HG02759 (cell line): Measurements from ENCODE around the gene FSCN2.
A peak's percentile ranks its signal among the peaks of the same experiment; 100 is the strongest.

Experiments
- ATAC-seq: cut with Tn5 transposase; IDR thresholded peaks from one replicate; pipeline ENCODE4 v1.9.1; 2021; ENCODE audit warnings: mild to moderate bottlenecking, moderate library complexity; ENCODE audit not compliant: unreplicated experiment

FSCN2 gene

GRCh38 chr17:81538651-81539570, 10.7 kb downstream of the FSCN2 start:
- ATAC-seq: no peak

GRCh38 chr17:81539571-81539900, 11.4 kb downstream of the FSCN2 start:
- ATAC-seq: no peak

DNA sequence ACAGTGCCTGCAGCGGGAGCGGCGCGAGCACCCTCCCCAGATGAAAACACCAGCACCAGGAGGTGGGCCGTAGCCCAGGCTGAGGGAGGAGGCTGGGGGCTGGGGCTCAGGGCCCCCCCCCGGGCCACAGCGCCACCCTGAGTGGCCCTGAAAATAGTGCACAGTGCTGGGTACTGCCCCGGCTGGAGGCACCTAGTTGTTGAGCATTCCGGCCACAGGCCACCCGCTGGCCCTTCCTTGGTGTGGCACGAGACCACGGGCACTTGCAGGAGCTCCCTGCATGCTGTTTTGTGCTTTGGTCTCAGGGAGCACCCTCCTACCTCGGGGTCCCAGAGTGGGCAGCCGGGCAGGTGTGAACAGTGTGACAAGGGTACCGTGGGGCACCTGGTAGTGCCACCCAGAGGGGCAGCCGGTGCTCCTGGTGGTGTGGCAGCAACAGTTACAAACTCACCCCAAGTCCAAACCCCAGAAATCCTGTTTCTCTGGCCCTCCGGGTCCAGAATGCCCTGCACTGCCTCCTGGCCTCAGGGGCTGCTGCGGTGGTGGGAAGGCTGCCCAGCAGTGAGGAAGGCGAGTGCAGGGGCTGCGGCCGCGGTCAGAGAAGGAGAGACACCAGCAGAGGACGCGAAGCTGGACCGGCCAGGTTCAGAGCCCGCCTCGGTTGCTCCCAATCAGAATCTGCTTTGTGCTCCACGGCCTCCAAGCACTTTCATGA, 11.9 kb downstream of the FSCN2 start:
- ATAC-seq: no peak

- no peak for ATAC-seq
These were observed 12.5 kb downstream of the FSCN2 start for GRCh38 chr17:81540676-81541027.

DNA sequence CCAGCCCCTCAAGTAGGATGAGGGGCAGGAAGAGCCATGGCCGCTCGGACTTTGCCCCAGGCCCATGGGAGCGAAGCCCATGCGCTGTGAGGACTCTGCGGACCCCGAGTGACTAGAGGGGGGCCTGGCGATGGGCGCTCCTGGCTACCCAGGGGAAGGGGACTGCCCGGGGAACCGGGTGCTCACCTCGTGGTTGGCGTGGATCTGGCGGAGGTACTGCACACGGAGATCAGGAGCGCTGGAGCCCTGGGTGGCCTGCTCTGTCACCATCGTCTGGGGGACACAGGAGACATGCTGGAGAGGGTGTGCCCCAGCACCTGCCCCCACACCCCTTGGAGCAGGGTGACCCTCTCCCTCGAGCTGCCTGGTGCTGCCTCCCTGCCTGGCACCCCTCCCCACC, 12.9 kb downstream of the FSCN2 start:
- ATAC-seq: no peak

GRCh38 chr17:81542431-81543338, 14.5 kb downstream of the FSCN2 start:
- ATAC-seq: no peak

GRCh38 chr17:81543339-81543675, 15.1 kb downstream of the FSCN2 start:
- ATAC-seq: no peak

GRCh38 chr17:81543756-81544155, 15.6 kb downstream of the FSCN2 start:
- no peak for ATAC-seq

DNA sequence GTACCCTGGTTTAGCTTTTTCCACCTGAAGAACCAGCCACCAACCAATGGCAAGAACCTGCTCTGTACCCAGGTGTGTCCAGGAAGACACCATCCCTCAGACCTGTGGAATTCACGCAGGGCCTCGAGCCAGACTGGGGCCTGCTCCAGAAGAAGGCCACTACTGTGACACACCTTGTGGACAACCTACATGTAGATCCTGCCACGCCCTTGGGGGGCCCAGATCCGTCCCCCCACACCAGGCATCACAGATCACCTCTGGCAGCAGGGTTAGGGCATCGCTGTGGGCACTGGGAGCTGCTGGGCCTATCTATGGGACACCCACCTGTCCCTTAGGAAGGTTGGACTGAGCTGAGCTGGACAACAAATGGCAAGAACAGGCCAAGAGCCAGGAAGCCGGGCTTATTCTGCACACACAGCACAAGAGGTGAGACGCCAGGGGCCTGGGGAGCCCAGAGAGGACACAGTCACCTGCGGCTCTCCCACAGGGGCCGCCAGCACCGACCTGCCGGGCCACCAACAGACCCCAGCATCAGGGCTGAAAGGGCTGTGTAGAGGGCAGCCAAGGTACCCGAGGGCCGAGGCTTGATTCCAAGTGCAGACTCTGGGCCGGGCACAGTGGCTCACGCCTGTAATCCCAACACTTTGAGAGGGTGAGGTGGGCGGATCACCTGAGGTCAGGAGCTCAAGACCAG, 16.3 kb downstream of the FSCN2 start:
- ATAC-seq: no peak

GRCh38 chr17:81545160-81545949, 17.2 kb downstream of the FSCN2 start:
- no peak for ATAC-seq

DNA sequence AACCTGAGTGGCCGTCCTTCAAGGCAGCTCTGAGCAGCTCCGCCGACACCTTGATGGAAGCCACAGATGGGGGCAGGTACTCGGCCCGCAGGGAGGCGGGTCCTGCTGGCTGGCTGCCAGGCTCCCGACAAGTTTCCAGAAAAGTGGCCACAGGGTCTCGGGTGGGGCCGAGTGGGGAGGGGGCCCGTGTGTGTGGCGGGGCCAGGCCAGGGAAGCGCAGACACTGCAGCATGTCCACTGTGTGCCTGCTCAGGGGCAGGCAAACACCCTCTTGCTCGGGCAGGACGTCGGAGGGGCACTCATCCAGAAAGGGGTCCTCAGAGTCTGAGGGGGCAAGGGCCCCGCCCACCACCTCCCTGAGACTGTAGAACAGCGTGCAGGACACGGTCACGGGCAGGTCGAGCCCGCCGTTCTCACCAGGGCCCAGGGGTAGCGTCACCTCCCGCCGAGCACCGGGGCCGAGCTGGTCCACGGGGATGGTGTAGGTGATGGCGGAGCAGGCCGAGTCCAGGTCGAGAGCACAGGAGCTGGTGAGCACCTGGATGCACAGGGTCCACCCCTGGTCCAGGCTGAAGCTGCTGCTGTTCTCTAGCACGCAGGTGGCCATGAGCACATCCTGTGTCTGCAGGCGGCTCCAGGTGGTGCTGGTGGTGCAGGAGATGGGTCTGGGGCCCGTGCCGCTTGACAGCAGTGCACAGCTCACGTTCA, 18.9 kb downstream of the FSCN2 start:
- no peak for ATAC-seq

DNA sequence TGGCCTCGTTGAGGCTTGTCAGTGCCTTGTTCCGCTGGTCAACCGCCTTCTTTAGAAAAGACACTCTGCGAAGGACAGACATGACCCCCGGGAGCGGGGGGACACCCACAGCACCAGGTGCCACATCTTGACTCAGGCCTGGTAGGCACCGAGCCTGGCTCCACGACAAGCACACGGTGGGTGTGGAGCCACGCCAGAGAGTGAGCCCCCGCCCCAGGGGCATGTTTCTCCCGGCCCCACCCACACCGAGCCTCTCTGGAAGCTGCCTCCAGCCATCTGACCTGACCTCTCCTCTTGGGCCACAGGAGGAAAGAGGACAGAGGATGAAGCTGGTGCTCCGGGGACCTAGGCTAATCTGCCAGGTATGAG, 19.4 kb downstream of the FSCN2 start:
- no peak for ATAC-seq

DNA sequence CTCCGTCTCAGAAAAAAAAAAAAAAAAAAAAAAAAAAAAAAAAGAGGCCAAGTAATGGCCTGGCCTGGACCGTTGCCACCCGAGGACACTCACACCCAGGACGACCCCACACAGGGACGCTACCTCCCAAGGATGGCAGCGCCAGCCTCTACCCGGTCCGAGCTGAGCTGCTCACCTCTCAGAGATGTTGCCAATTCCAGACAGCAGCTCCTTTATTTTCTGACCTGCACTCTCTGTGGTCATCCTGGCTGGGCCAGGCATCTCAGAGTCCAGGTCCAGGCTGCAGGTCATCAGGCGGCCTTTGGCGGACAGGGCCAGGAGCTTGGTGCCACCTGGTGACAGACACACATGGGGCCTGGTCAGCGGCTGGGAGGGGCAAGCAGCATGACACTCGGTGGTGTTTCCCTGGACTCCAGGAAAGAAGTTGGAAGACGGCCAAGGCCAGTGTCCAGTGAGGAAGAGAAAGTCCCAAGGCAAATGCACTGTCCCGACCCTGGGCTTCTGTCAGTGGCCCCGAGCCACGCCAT, 20.9 kb downstream of the FSCN2 start:
- no peak for ATAC-seq

- no peak for ATAC-seq
These were observed 21.6 kb downstream of the FSCN2 start for GRCh38 chr17:81549826-81550225.

DNA sequence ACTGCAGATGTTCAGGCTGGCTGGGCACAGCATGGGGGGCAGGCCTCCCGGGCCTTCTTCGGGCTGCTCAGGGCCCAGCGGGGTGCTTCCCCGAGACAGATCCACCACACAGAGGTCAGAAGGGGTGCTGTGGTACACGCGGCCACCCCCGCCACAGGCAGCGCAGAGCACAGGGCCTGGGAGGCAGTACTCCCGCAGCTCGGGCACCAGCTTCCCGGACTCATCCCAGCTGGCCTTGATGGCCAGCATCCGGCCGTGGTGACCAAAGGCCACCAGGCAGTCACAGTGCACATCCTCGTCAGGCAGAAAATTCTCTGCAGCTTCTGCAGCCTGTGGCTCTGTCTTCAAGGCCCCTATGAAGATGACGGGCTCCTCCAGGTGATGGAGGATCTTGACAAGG, 22.1 kb downstream of the FSCN2 start:
- no peak for ATAC-seq

DNA sequence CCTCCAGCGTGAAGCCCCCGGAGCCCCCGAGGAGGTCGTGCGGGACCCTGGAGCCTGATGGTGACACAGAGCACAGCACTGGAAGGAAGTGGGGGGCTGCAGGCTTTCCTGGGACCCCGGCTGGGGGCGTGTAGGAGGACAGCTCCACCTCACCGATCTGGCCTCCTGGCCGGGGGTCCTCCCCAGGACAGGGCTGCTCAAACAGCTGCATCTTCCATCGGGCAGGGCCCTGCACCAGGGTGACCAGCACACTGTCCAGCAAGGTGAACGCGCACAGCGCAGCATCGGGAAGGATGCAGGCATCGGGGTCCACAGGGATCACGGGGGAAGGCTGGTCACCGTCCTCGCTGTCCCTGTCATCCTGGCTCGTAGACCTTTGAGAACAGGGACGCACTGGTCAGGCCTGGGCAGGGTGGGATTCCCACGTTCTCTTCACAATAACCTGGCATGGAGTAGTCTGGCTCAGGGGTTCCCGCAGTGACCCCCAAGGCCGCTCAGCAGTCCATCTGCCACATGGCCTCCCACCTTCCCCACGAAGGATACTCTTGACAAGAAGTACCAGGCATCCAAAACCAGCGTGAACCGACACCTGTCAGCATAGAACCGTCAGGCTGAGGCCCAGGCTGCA, 22.8 kb downstream of the FSCN2 start:
- no peak for ATAC-seq

GRCh38 chr17:81551458-81552243, 23.5 kb downstream of the FSCN2 start:
- peak; percentile 20 for ATAC-seq
